Neuron (in vitro differentiated cells): ENCODE results near the gene ST3GAL2.
A peak's percentile ranks its signal among the peaks of the same experiment; 100 is the strongest.
"Not testable (repeated sequence)": the region's sequence is repeated elsewhere in the genome, so short reads cannot be mapped to it uniquely, and the experiment has no call there.

Experiments used
- H2AFZ ChIP-seq: one replicate; pipeline ENCODE4 v1.6.1; 2013; ENCODE audit warnings: low read depth, mild to moderate bottlenecking, inconsistent platforms, low read length, moderate library complexity
- H3K27me3 ChIP-seq: one replicate; pipeline ENCODE4 v1.6.1; 2013; ENCODE audit warnings: low read length; ENCODE audit not compliant: insufficient read depth
- H3K36me3 ChIP-seq: one replicate; pipeline ENCODE4 v1.6.1; 2013; ENCODE audit warnings: low read length; ENCODE audit not compliant: insufficient read depth
- H3K4me1 ChIP-seq: one replicate; pipeline ENCODE4 v1.6.1; 2013; ENCODE audit warnings: low read length; ENCODE audit not compliant: insufficient read depth
- H3K4me3 ChIP-seq: 2 replicates; pipeline ENCODE4 v1.5.1; 2013; ENCODE audit warnings: mild to moderate bottlenecking, low read length, moderate library complexity
- H3K9me3 ChIP-seq: one replicate; pipeline ENCODE4 v1.6.1; 2013; ENCODE audit warnings: low read length

ST3GAL2 gene

DNA sequence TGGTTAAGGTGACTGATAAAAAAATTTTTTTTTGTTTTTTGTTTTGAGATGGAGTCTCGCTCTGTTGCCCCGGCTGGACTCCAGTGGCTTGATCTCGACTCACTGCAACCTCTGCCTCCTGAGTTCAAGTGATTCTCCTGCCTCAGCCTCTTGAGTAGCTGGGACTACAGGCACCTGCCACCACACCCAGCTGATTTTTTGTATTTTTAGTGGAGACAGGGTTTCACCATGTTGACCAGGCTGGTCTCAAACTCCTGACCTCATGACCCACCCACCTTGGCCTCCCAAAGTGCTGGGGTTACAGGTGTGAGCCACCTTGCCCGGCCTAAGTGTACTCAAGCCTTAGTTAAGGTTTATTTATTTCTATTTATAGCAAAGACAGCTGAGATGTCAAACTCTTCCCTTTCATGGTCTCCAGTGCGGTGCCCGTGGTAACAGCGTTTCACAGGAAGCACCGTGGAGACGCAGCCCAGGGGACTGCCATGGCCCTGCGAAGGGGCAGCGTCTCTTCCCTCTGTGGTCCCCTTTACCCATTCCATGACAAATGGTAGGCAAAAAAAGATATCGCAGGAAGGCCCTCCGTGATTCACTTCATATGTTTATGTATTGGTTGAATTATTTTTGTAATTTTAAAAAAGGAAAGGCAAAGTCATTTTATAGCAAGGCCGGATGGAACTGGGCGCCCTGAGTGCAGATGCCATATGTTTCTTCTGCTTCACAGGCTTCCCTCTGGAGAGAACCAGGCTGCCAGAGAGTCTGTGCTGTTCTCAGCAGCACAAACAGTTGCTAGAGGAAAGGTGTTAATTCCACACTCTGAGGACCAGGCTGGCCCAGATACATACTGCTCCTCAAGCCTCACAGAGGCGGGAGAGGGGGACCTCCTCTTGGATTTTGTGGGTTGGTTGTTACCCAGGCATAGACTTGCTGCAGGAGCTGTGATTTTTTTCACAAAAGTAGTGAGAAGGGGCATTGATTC, 63.0 kb downstream of the ST3GAL2 start:
- Histone ChIP-seq H3K9me3 (no peaks in the 10 kb centered on the region), H3K36me3 (peaks cover 51% of the 10 kb centered on the region), H3K27me3 (no peaks in the 10 kb centered on the region), H3K4me3 (no peak overlapping the region), H2AFZ (no peak overlapping the region), H3K4me1 (peaks cover 6% of the 10 kb centered on the region)

DNA sequence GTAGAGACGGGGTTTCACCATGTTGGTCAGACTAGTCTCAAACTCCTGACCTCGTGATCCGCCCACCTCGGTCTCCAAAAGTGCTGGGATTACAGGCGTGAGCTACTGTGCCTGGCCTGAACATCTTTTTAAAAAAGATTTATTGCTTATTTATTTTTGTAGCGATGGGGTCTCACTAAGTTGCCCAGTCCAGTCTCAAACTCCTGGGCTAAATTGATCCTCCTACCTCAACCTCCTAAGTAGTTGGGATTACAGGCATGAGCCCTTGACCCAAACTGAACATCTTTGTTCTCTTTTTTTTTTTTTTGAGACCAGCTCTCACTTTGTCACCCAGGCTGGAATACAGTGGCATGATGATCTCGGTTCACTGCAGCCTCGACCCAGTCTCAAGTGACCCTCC, 64.7 kb downstream of the ST3GAL2 start:
- Histone ChIP-seq H3K4me3 (no peak overlapping the region), H3K4me1 (no peaks in the 10 kb centered on the region), H2AFZ (no peak overlapping the region), H3K9me3 (no peaks in the 10 kb centered on the region), H3K27me3 (no peaks in the 10 kb centered on the region), H3K36me3 (peaks cover 62% of the 10 kb centered on the region)

DNA sequence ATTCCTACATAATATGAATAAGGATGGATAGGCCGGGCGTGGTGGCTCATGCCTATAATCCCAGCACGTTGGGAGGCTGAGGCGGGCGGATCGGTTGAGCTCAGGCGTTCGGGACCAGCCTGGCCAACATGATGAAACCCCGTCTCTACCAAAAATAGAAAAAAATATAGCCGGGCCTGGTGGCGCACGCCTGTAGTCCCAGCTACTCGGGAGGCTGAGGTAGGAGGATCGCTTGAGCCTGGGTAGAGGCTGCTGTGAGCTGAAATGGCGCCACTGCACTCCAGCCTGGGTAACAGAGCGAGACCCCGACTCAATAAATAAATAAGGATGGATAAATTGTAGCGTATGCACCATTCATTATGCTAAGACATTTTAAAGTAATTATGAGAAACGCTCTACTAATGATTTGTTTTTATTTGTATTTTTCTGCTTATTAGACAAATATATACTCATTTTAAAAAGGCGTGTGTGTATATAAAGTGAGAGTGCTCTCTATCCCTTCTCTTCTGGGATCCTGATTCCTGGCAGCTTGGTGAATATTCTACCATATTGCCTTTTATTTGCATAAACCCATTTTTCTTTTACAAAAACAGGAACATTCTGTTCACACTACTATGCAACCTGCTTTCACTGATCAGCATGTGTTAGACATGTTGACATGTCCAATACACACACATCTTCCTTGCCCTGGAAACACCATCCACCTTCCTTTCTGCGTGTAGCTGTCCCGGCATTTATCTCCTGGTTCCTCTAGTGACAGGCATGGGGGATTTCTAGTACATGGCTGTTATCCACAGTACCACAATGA, 65.8 kb downstream of the ST3GAL2 start:
- no peaks in the 10 kb centered on the region for H3K9me3 ChIP-seq
- peaks cover 63% of the 10 kb centered on the region for H3K36me3 ChIP-seq

DNA sequence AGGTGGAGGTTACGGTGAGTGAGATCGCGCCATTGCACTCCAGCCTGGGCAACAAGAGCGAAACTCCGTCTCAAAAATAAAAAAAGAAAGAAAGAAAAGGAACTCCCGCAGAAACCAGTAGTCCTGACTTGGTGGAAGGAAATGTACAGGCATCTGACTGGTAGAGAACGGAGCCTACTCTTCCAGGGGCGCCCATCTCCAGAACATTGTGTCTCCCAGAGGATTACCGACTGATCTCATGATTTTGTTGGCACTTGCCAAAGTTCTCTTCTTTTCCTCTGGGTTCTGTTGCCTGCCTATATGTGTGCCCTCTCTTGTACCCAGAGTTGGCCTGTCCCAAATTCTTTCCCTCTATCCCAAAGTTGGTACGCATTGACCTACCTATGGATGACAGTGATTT, 68.0 kb downstream of the ST3GAL2 start:
- Histone ChIP-seq H2AFZ (no peak overlapping the region), H3K36me3 (peaks cover 71% of the 10 kb centered on the region), H3K9me3 (no peaks in the 10 kb centered on the region), H3K27me3 (no peaks in the 10 kb centered on the region), H3K4me1 (no peaks in the 10 kb centered on the region), H3K4me3 (no peak overlapping the region)

More for the DNA sequence above, 65.8 kb downstream of the ST3GAL2 start:
- H2AFZ ChIP-seq = no peak overlapping the region
- H3K27me3 ChIP-seq = no peaks in the 10 kb centered on the region
- no peak overlapping the region for H3K4me3 ChIP-seq
- H3K4me1 ChIP-seq = no peaks in the 10 kb centered on the region

DNA sequence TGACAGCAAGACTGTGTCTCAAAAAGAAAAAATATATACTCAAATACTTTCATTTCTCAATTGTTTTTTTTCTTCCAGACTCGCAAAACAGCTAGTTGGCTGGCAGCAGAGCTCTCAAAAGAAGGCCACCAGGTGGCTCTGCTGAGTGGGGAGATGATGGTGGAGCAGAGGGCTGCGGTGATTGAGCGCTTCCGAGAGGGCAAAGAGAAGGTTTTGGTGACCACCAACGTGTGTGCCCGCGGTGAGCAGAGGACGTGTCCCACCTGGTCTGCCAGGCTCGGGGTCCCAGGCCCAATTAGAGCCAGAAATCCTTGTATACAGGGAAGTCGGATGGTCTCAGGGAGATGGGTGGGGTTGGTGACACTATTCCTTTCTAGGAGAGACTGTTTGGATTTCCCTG, 68.8 kb downstream of the ST3GAL2 start:
- H3K36me3 ChIP-seq = peaks cover 72% of the 10 kb centered on the region
- not testable (repeated sequence) for H3K27me3 ChIP-seq, H3K4me3 ChIP-seq, H3K9me3 ChIP-seq, H2AFZ ChIP-seq, H3K4me1 ChIP-seq

DNA sequence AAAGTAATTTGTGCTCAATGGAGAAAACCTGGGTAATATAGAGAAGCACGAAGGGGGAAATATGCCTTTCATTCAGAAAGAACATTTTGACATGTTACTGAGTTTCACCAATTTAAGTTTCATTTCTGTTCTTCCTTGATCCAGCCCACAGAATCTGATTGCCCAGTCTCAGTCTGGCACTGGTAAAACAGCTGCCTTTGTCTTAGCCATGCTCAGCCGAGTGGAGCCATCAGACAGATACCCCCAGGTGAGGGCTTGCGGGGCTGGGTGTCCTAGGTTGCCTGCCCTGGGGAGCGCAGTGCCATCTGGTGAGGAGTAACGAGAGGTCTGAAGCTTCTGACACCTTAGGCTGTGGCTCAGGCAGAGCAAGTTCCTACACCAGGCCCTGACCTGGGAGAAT, 74.5 kb downstream of the ST3GAL2 start:
- no peaks in the 10 kb centered on the region for H3K9me3 ChIP-seq
- no peaks in the 10 kb centered on the region for H3K4me1 ChIP-seq
- peaks cover 70% of the 10 kb centered on the region for H3K36me3 ChIP-seq
- H3K27me3 ChIP-seq = no peaks in the 10 kb centered on the region
- no peak overlapping the region for H3K4me3 ChIP-seq
- no peak overlapping the region for H2AFZ ChIP-seq

DNA sequence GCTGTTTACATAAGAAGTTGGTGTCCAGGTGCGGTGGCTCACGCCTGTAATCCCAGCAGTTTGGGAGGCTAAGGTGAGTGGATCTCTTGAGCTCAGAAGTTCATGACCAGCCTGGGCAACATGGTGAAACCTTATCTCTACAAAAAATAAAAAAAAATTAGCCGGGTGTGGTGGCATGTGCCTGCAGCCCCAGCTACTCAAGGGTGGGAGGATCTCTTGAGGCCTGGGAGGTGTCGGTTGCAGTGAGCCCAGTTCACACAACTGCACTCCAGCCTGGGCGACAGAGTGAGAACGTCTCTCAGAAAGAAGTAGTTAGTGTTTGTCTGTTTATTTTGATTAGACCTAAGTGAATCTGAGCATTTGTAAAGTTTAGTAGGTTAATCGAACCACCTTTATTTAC, 79.3 kb downstream of the ST3GAL2 start:
- Histone ChIP-seq H2AFZ (no peak overlapping the region), H3K36me3 (peaks cover 70% of the 10 kb centered on the region), H3K4me3 (no peak overlapping the region)

DNA sequence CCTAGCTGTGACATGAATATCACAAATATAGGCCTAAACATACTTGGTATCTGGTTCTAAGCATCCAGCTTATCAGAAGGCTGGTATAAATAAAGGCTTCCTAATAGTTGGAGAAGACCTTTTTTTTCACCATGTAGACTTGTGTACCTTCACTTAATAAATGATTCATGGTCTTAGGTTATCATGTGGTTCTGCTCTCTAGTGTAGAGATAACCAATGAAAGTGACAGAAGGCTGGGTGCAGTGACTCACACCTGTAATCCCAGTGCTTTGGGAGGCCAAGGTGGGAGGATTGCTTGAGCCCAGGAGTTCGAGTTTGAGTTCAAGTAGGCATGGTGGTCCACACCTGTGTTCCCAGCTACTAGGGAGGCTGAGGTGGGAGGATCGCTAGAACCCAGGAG, 89.1 kb downstream of the ST3GAL2 start:
- Histone ChIP-seq H3K4me3 (no peak overlapping the region), H3K27me3 (no peaks in the 10 kb centered on the region), H3K36me3 (peaks cover 27% of the 10 kb centered on the region), H3K4me1 (peaks cover 13% of the 10 kb centered on the region), H3K9me3 (no peaks in the 10 kb centered on the region), H2AFZ (no peak overlapping the region)

More for the DNA sequence above, 79.3 kb downstream of the ST3GAL2 start:
- Histone ChIP-seq H3K27me3 (no peaks in the 10 kb centered on the region), H3K4me1 (no peaks in the 10 kb centered on the region), H3K9me3 (no peaks in the 10 kb centered on the region)

DNA sequence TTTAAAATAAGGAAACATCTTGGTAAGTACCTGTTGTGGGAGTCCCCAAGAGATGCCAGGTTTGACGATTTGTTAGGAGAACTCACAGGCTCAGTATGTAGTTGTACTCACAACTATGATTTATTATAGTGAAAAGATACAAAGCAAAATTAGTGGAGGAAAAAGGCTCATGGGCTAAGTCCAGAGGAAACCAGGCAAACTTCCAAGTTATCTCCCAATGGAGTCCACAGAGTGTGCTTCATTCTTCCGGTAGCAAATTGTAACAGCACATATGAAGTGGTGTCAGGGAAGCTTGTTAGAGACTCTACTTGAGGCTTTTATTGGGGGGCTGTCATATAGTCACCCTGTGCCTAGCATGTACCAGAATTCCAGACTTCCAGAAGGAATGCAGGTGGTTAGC, 89.9 kb downstream of the ST3GAL2 start:
- no peaks in the 10 kb centered on the region for H3K9me3 ChIP-seq
- no peak overlapping the region for H2AFZ ChIP-seq
- H3K4me1 ChIP-seq = peaks cover 13% of the 10 kb centered on the region
- no peaks in the 10 kb centered on the region for H3K27me3 ChIP-seq
- peaks cover 22% of the 10 kb centered on the region for H3K36me3 ChIP-seq
- no peak overlapping the region for H3K4me3 ChIP-seq

DNA sequence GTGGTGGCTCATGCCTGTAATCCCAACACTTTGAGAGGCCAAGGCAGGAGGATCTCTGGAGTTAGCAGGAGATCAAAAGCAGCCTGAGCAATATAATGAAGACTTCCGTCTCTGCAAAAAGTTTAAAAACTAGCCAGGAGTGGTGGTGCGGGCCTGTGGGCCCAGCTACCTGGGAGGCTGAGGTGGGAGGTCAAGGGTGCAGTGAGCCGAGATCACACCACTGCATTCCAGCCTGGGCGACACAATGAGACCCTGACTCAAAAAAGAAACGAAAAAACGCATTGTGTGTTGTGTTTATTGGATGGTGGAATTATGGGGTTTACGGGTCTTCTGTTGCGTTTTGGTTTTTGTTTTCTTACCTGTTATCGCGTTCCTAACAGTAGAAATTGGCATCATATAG, 93.1 kb downstream of the ST3GAL2 start:
- Histone ChIP-seq H3K9me3 (no peaks in the 10 kb centered on the region), H3K36me3 (peaks cover 13% of the 10 kb centered on the region), H2AFZ (no peak overlapping the region), H3K27me3 (no peaks in the 10 kb centered on the region), H3K4me3 (peak overlapping the region; percentile 90), H3K4me1 (peaks cover 13% of the 10 kb centered on the region)

DNA sequence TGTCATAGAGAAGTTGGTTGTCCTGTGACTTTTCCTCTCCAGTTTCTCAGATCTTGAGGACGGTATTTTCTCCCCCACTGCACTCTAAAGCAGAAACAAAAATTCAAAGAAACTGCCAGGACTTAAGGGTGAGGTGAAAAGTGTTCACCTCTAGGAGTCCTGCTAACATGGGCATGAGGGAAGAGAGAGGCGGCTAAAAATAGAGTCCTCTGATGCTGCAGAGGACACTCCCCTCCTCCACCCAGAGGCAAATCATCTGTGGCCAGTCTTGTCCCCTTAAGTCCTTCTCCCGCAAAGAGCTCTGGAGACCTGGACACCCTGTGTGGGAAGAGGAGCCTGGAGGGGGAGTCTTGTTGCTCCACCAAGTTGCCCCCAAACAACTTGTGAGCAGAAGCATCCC, 96.9 kb downstream of the ST3GAL2 start:
- peaks cover 5% of the 10 kb centered on the region for H3K4me1 ChIP-seq
- H3K4me3 ChIP-seq = no peak overlapping the region
- H3K27me3 ChIP-seq = no peaks in the 10 kb centered on the region
- no peaks in the 10 kb centered on the region for H3K9me3 ChIP-seq
- peaks cover 11% of the 10 kb centered on the region for H3K36me3 ChIP-seq
- no peak overlapping the region for H2AFZ ChIP-seq

DNA sequence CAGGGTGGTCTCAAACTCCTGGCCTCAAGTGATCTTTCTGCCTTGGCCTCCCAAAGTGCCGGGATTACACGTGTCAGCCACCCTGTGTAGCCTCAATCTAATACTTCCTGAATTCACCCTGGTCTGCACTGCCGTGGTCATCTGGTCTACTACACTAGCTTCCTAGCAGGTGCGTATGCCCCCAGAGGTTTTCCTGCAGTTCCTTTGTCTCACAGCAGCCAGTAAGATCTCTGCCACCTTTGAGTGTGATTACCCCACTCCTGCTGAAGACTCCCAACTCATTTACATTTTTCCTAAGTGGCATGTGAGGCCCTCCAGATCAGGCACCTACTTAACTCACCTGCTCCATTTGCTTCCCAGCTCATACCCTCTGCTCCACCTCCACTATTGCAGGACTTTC, 97.3 kb downstream of the ST3GAL2 start:
- Histone ChIP-seq H3K9me3 (no peaks in the 10 kb centered on the region), H3K36me3 (peaks cover 11% of the 10 kb centered on the region), H2AFZ (no peak overlapping the region), H3K4me1 (peaks cover 5% of the 10 kb centered on the region), H3K4me3 (no peak overlapping the region), H3K27me3 (no peaks in the 10 kb centered on the region)

DNA sequence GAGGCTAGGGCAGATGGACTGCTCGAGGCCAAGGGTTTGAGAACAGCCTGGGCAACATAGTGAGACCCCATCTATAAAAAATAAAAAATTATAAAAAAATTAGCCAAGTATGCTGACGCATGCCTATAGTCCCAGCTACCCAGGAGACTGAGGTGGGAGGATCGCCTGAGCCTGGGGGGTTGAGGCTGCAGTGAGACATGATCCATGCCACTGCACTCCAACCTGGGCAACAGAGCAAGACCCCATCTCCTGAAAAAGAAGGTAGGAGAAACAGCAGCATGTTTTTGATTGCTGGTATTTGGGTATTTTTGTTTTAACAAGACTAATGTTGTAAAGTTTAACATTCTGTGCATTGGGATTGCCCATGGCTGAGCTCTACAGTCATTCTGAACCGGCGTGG, 101.1 kb downstream of the ST3GAL2 start:
- no peaks in the 10 kb centered on the region for H3K4me1 ChIP-seq
- no peak overlapping the region for H3K4me3 ChIP-seq
- H3K9me3 ChIP-seq = no peaks in the 10 kb centered on the region
- H2AFZ ChIP-seq = no peak overlapping the region
- peaks cover 36% of the 10 kb centered on the region for H3K36me3 ChIP-seq
- no peaks in the 10 kb centered on the region for H3K27me3 ChIP-seq
